Transverse colon (tissue), 4 donors: ENCODE results near the gene AP2A1. TPM values are rescaled to one million over a fixed set of nuclear protein-coding genes. Genes with fewer than 3 reads are reported as not detected.

ENCODE experiments used
- DNase-seq: peaks from one replicate; pipeline ENCODE4 v3.0.0-alpha.2; 2019
- H3K27ac ChIP-seq, 4 donors: fragments of 200-600 bp; sonication (generic); 2 replicates each; pipeline ENCODE4 v1.5.1; 2016 to 2018; ENCODE audit warnings: inconsistent platforms in 4 of 4
- H3K27me3 ChIP-seq: fragments of 200-600 bp; sonication (generic); 2 replicates; pipeline ENCODE4 v1.5.1; 2017; ENCODE audit warnings: inconsistent platforms
- H3K36me3 ChIP-seq, 4 donors: fragments of 200-600 bp; sonication (generic); 2 replicates each; pipeline ENCODE4 v1.5.1; 2017 to 2019; ENCODE audit warnings: inconsistent platforms in 4 of 4
- H3K4me1 ChIP-seq, 4 donors: fragments of 200-600 bp; sonication (generic); 2 replicates each; pipeline ENCODE4 v1.5.1; 2017 to 2020; ENCODE audit warnings: inconsistent platforms in 4 of 4
- H3K4me3 ChIP-seq, 4 donors: fragments of 200-600 bp; sonication (generic); 1 replicate in 1 of 4; 2 replicates in 3 of 4; pipeline versions ENCODE4 v1.5.1 to v1.6.1; 2017 to 2019; ENCODE audit warnings: inconsistent platforms in 4 of 4
- H3K9me3 ChIP-seq, 2 donors: fragments of 200-600 bp; sonication (generic); 2 replicates each; pipeline ENCODE4 v1.5.1; 2017 to 2019; ENCODE audit warnings: inconsistent platforms in 2 of 2
- EP300 ChIP-seq: sonication (generic); formaldehyde crosslinking; IDR thresholded peaks from one replicate; pipeline ENCODE4 v1.6.1; 2017; ENCODE audit warnings: antibody characterized with exemption, low read depth
- POLR2A ChIP-seq: fragments of 450-650 bp; IDR thresholded peaks from one replicate; pipeline ENCODE4 v1.6.1; 2016; ENCODE audit warnings: antibody characterized with exemption, mild to moderate bottlenecking, moderate library complexity
- POLR2AphosphoS5 ChIP-seq, 3 donors: sonication (generic); formaldehyde crosslinking; IDR thresholded peaks; one replicate each; pipeline ENCODE4 v1.6.1; 2016; ENCODE audit warnings: antibody characterized with exemption in 3 of 3
- WGBS, 2 donors: methylation state at CpG; one replicate each; pipeline ENCODE4 v1.1.5; 2018; ENCODE audit warnings: low coverage in 1 of 2; 5-methylcytosine and 5-hydroxymethylcytosine counted together
- in situ Hi-C, 4 donors: fragments of 200-750 bp; cut with MboI; loops; one replicate each; pipeline versions ENCODE4 v1.15.0 to v1.15.1; 2017; ENCODE audit warnings: low sequenced_read_pairs in 3 of 4, low pct_ligation_motif_present in 1 of 4, low pct_unique_long_range_greater_than_20kb in 1 of 4
- intact Hi-C: fragments of 100-400 bp; cut with DNase I; formaldehyde crosslinking; loops from one replicate; pipeline ENCODE4 v1.15.1; 2023; ENCODE audit warnings: low total_unique reads
- total RNA-seq, 4 donors: library from RNA; depleted of rRNA; stranded (reverse); fragments of >200 nt; gene quantifications; one replicate each; pipeline ENCODE4 v1.1.0, GENCODE V29; 2016
- TF ChIP-seq, protein P1 (sequence below), 5 experiments: fragments of 200-600 bp in 3 of 5; fragments of 450-650 bp in 2 of 5; sonication (generic) in 3 of 5; IDR thresholded peaks; 1 replicate in 2 of 5; 2 replicates in 3 of 5; pipeline ENCODE4 v1.5.1; 2016 to 2017; ENCODE audit warnings: antibody characterized with exemption in 5 of 5, inconsistent platforms in 3 of 5, mild to moderate bottlenecking in 2 of 5, moderate library complexity in 1 of 5

The AP2A1 gene
- total RNA-seq, 4 donors from 2014 or later: 71.1 to 125 (median 93.0) TPM

GRCh38 chr19:49764341-49764740, 2.5 kb upstream of the AP2A1 start:
- Histone ChIP-seq H3K27ac (no peak overlapping the region), H3K36me3 (no peaks in the 10 kb centered on the region), H3K4me1 (peaks cover 13 to 26% (median 22%) of the 10 kb centered on the region in 4 donors), H3K4me3 (no peak overlapping the region), H3K9me3 (no peaks in the 10 kb centered on the region), H3K27me3 (no peaks in the 10 kb centered on the region)
- in situ Hi-C loops: no loop called here
- no peak for DNase-seq
- intact Hi-C loops: no loop called here
- TF ChIP-seq EP300 (no peak), POLR2AphosphoS5 (IDR thresholded peaks at IDR 0.05) (no peak), POLR2A (no peak)
- TF ChIP-seq, protein P1, sequence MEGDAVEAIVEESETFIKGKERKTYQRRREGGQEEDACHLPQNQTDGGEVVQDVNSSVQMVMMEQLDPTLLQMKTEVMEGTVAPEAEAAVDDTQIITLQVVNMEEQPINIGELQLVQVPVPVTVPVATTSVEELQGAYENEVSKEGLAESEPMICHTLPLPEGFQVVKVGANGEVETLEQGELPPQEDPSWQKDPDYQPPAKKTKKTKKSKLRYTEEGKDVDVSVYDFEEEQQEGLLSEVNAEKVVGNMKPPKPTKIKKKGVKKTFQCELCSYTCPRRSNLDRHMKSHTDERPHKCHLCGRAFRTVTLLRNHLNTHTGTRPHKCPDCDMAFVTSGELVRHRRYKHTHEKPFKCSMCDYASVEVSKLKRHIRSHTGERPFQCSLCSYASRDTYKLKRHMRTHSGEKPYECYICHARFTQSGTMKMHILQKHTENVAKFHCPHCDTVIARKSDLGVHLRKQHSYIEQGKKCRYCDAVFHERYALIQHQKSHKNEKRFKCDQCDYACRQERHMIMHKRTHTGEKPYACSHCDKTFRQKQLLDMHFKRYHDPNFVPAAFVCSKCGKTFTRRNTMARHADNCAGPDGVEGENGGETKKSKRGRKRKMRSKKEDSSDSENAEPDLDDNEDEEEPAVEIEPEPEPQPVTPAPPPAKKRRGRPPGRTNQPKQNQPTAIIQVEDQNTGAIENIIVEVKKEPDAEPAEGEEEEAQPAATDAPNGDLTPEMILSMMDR (IDR thresholded peaks at IDR 0.05): no peak
- 53 to 87% methylated on average over 4 to 8 of the region's 8 CpGs for WGBS, 2 donors

- intact Hi-C loops: loop anchor here (5.0 kb wide), 1 partner anchor 41 kb away; no protein-coding TSS in a partner anchor
- no peak for TF ChIP-seq EP300
- TF ChIP-seq POLR2AphosphoS5 (IDR thresholded peaks at IDR 0.05): peak; percentile 72 to 90 (median 76)
- TF ChIP-seq, protein P1 (IDR thresholded peaks at IDR 0.05): no peak
- TF ChIP-seq POLR2A: peak; percentile 73
- Histone ChIP-seq H3K36me3 (no peaks in the 10 kb centered on the region), H3K4me1 (peaks cover 13 to 27% (median 22%) of the 10 kb centered on the region in 4 donors), H3K4me3 (peak overlapping the region; percentile 22 to 92 (median 84)), H3K9me3 (no peaks in the 10 kb centered on the region), H3K27me3 (no peaks in the 10 kb centered on the region), H3K27ac (peak overlapping the region; percentile 87 to 96 (median 94))
- DNase-seq: peak; percentile 99
- 1 to 2% methylated on average over 25 to 44 of the region's 53 CpGs for WGBS, 2 donors
- in situ Hi-C loops: no loop called here
Measured at GRCh38 chr19:49766007-49766929, 533 bp upstream of the AP2A1 start.

- WGBS, 2 donors: 0 to 1% methylated on average over 9 of the region's 9 CpGs
- H3K36me3 ChIP-seq: no peaks in the 10 kb centered on the region
- H3K4me1 ChIP-seq: peaks cover 13 to 31% (median 24%) of the 10 kb centered on the region in 4 donors
- intact Hi-C loops: loop anchor here (5.0 kb wide), 1 partner anchor 40 kb away; no protein-coding TSS in a partner anchor
- peak overlapping the region; percentile 85 to 93 (median 88) for H3K27ac ChIP-seq
- no peaks in the 10 kb centered on the region for H3K9me3 ChIP-seq
- peak overlapping the region; percentile 82 to 98 (median 90) for H3K4me3 ChIP-seq
- H3K27me3 ChIP-seq: no peaks in the 10 kb centered on the region
- no peak for DNase-seq
- in situ Hi-C loops: no loop called here
- TF ChIP-seq POLR2A: no peak
- no peak for TF ChIP-seq POLR2AphosphoS5 (IDR thresholded peaks at IDR 0.05)
- no peak for TF ChIP-seq EP300
- TF ChIP-seq, protein P1 (IDR thresholded peaks at IDR 0.05): no peak
Measured at GRCh38 chr19:49767381-49767780, 580 bp downstream of the AP2A1 start.

GRCh38 chr19:49767967-49768581, 1.3 kb downstream of the AP2A1 start:
- intact Hi-C loops (loop anchor here (5.0 kb wide), 1 partner anchor 39 kb away; no protein-coding TSS in a partner anchor), in situ Hi-C loops (no loop called here)
- DNase-seq: no peak
- H3K27me3 ChIP-seq: no peaks in the 10 kb centered on the region
- peaks cover 13 to 31% (median 28%) of the 10 kb centered on the region in 4 donors for H3K4me1 ChIP-seq
- H3K9me3 ChIP-seq: no peaks in the 10 kb centered on the region
- peak overlapping the region; percentile 82 to 98 (median 90) for H3K4me3 ChIP-seq
- WGBS, 2 donors: 65 to 70% methylated on average over 5 to 12 of the region's 12 CpGs
- H3K27ac ChIP-seq: peak overlapping the region in 3 of 4 donors; percentile 85 to 93 (median 85)
- no peaks in the 10 kb centered on the region for H3K36me3 ChIP-seq
- no peak for TF ChIP-seq POLR2AphosphoS5 (IDR thresholded peaks at IDR 0.05)
- TF ChIP-seq, protein P1 (IDR thresholded peaks at IDR 0.05): no peak
- TF ChIP-seq EP300: no peak
- no peak for TF ChIP-seq POLR2A
